ENCODE data around the gene ALG1. TPM values are rescaled to one million over a fixed set of nuclear protein-coding genes. Genes with fewer than 3 reads are reported as not detected.

Gene ALG1
- total and polyA plus RNA-seq, 2 of the 13 experiments (the other 11 are each of a cell fraction or from before 2014, with no cell fraction given): 43.3 to 75.6 TPM

- TF ChIP-seq PHF21A (CRISPR knock-in tag; IDR thresholded peaks at IDR 0.05) (peak; percentile 60; the same call in 1 of the 2 replicates), ZNF614 (CRISPR knock-in tag; IDR thresholded peaks at IDR 0.05; ENCODE audit: borderline replicate concordance) (no peak; the same call in 1 of the 2 replicates), REL (CRISPR knock-in tag; conservative IDR thresholded peaks at IDR 0.05) (no peak), JUN (CRISPR knock-in tag; IDR thresholded peaks at IDR 0.05) (peak; percentile 74; the same call in 1 of the 2 replicates), EEA1 (CRISPR knock-in tag; IDR thresholded peaks at IDR 0.05; ENCODE audit: borderline replicate concordance) (no peak), ZNF136 (CRISPR knock-in tag; IDR thresholded peaks at IDR 0.05; ENCODE audit: low read depth) (no peak), CREB1 (IDR thresholded peaks at IDR 0.05) (no peak), CREB1 (CRISPR knock-in tag; IDR thresholded peaks at IDR 0.05) (peak; percentile 54; the same call in 1 of the 2 replicates), ZNF607 (CRISPR knock-in tag; IDR thresholded peaks at IDR 0.05; ENCODE audit: borderline replicate concordance) (no peak), RARA (CRISPR knock-in tag; IDR thresholded peaks at IDR 0.05) (peak; percentile 66), ZNF3 (CRISPR knock-in tag; IDR thresholded peaks at IDR 0.05) (peak; percentile 29; the same call in 1 of the 2 replicates), HNF4G (IDR thresholded peaks at IDR 0.05; ENCODE audit: borderline replicate concordance, low read depth, low read length) (0 out of 2 replicates have a peak, but pooled peaks have one; percentile 38), HNF4G (CRISPR knock-in tag; IDR thresholded peaks at IDR 0.05; ENCODE audit: borderline replicate concordance, low read depth) (no peak), HMG20A (CRISPR knock-in tag; IDR thresholded peaks at IDR 0.05; ENCODE audit: borderline replicate concordance) (peak; percentile 52; the same call in 1 of the 2 replicates), SIX1 (CRISPR knock-in tag; IDR thresholded peaks at IDR 0.05; ENCODE audit: borderline replicate concordance) (no peak), REST (IDR thresholded peaks at IDR 0.05; ENCODE audit: borderline replicate concordance in 1 of 2, low read depth in 1 of 2, low read length in 2 of 2) (peak in 1 of 2 experiments; percentile 35; a peak in 1 of 4 replicates), NR2F2 (IDR thresholded peaks at IDR 0.05; ENCODE audit: borderline replicate concordance, low read depth) (peak; percentile 45; the same call in 1 of the 2 replicates), ZNF510 (CRISPR knock-in tag; IDR thresholded peaks at IDR 0.05; ENCODE audit: low read depth) (no peak), ZNF772 (CRISPR knock-in tag; IDR thresholded peaks at IDR 0.05) (no peak), ZNF33B (CRISPR knock-in tag; IDR thresholded peaks at IDR 0.05) (no peak; the same call in 1 of the 2 replicates), YEATS2 (CRISPR knock-in tag; IDR thresholded peaks at IDR 0.05; ENCODE audit: borderline replicate concordance) (peak; percentile 49; the same call in 1 of the 2 replicates)
- TF ChIP-seq, protein P1, sequence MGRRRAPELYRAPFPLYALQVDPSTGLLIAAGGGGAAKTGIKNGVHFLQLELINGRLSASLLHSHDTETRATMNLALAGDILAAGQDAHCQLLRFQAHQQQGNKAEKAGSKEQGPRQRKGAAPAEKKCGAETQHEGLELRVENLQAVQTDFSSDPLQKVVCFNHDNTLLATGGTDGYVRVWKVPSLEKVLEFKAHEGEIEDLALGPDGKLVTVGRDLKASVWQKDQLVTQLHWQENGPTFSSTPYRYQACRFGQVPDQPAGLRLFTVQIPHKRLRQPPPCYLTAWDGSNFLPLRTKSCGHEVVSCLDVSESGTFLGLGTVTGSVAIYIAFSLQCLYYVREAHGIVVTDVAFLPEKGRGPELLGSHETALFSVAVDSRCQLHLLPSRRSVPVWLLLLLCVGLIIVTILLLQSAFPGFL (CRISPR knock-in tag; IDR thresholded peaks at IDR 0.05): no peak
Measured at GRCh38 chr16:5032748-5033167, 38.9 kb upstream of the ALG1 start (continued).
